ENCODE data around the gene TIMM9.
A peak's percentile ranks its signal among the peaks of the same experiment; 100 is the strongest.
"Not testable (repeated sequence)": the region's sequence is repeated elsewhere in the genome, so short reads cannot be mapped to it uniquely, and the experiment has no call there.

The TIMM9 gene, protein sequence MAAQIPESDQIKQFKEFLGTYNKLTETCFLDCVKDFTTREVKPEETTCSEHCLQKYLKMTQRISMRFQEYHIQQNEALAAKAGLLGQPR

GRCh38 chr14:58427281-58428117 lies at the start of gene TIMM9, which contains the start of gene KIAA0586:
Gene TIMM9, minus strand, starts transcription at chr14:58427531. Its CDS starts 15,586 bp downstream, at chr14:58411945.
Gene KIAA0586, plus strand, starts transcription at chr14:58427719. Its CDS starts 546 bp downstream, at chr14:58428265.
- peak; percentile 98 for DNase-seq (ENCODE audit: low read depth)

DNA sequence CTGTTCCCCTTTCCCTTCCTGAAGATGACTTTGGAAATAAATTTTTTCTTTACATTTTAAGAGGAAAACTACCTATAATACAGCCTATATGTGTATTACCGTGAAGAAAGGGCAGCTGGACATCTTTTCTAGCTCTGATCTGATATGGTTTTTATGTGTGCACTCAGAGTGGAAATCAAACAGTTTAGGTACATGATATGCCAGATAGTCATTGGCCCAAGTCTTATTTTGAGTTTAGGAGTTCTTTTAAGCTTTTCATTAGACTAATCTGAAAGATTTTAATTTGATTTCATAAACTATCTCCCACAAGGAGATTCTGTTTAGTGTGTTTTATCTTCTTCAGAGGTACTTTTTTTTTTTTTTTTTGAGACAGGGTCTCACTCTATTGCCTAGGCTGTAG lies 49.0 kb upstream of the TIMM9 start:
- no peak for DNase-seq (ENCODE audit: low read depth)

GRCh38 chr14:58469309-58469708 lies 42.0 kb upstream of the TIMM9 start:
- DNase-seq (ENCODE audit: low read depth), result no peak

GRCh38 chr14:58467575-58467974 lies 40.2 kb upstream of the TIMM9 start:
- no peak for DNase-seq (ENCODE audit: low read depth)

DNA sequence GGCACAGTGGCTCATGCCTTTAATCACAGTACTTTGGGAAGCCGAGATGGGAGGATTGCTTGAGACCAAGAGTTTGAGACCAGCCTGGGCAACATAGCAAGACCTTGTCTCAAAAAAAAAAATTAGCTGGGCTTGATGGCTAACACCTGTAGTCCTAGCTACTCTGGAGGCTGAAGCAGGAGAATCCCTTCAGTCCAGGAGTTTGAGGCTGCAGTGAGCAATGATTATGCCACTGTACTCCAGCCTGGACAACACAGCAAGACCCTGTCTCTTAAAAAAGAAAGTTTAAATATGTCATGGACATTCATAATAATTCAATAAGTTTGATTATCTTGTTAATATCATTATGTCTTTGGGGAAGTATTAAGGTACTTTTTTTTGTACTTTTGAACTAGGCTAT lies 39.1 kb upstream of the TIMM9 start:
- no peak for DNase-seq (ENCODE audit: low read depth)

GRCh38 chr14:58465421-58465820 lies 38.1 kb upstream of the TIMM9 start:
- peak; percentile 76 for DNase-seq (ENCODE audit: low read depth)

GRCh38 chr14:58464652-58465051 lies 37.3 kb upstream of the TIMM9 start:
- no peak for DNase-seq (ENCODE audit: low read depth)

- no peak for DNase-seq (ENCODE audit: low read depth)
Measured at GRCh38 chr14:58463147-58463546, 35.8 kb upstream of the TIMM9 start.

DNA sequence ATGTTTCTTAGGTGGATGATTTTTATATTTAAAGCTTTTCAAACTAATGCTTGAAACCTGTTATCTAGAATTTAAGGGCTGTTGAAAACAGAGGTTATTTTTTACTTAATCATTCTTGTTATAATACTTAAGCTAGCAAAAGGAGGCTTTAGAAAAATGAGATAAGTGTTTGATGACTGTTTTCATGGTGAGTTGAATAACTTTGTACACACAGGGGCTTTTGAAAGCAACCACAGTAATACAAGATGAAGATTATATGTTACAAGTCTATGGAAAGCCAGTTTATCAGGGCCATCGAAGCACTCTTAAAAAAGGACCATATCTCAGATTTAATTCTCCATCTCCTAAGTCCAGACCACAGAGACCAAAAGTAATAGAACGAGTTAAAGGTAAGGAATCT lies 33.4 kb upstream of the TIMM9 start:
- no peak for DNase-seq (ENCODE audit: low read depth)

GRCh38 chr14:58455593-58456265 lies 28.4 kb upstream of the TIMM9 start:
- peak; percentile 23 for DNase-seq (ENCODE audit: low read depth)

DNA sequence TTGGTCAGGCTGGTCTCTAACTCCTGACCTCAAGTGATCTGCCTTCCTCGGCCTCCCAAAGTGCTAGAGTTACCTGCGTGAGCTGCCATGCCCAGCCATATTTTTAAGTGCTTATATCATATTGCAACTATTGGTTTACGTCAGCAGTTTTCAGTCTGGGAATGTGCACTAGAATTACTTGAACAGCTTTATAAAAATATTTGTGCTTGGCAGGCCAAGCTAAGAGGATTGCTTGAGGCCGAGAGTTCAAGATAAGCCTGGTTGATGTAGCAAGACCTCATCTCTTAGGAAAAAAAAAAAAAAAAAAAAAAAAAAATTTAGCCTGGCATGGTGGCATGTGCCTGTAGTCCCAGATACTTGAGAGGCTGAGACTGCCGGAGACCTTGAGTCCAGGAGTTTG lies 17.3 kb upstream of the TIMM9 start:
- no peak for DNase-seq (ENCODE audit: low read depth)

- no peak for DNase-seq (ENCODE audit: low read depth)
Measured at GRCh38 chr14:58439476-58439875, 12.1 kb upstream of the TIMM9 start.

GRCh38 chr14:58430156-58430555 lies 2.8 kb upstream of the TIMM9 start:
- peak; percentile 81 for DNase-seq (ENCODE audit: low read depth)

GRCh38 chr14:58428118-58428683 lies 870 bp upstream of the TIMM9 start:
- peak; percentile 68 for DNase-seq (ENCODE audit: low read depth)

DNA sequence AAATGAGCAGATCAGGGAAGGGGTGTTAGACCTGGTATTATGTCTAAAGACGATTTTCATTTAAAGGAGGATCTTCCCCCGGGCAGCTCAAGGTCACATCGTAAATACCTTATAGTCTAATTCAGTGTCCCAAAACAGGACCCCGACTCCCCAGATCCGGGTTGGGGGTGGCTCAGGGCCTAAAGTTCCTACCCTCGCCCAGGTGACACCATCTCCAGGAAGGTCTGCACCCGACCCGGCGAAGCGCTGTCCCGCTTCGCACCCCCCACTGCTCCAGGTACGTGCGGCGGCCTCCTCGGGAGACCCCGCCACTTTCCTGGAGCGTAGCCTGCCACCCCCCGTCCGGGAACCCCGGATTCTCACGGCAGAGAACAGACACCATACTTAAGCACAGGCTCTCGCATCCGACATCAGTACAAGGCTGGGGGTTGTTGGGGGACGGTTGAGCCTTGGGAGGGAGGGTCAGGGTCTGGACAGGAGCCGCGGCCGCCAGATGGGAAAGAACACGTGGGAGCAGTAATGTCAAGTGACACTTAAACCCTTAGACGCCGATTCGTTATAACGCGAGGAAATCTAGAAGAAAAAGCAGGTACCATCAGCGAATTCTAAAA lies 556 bp downstream of the TIMM9 start:
- peak; percentile 56 for DNase-seq (ENCODE audit: low read depth)

- not testable (repeated sequence) for DNase-seq (ENCODE audit: low read depth)
Measured at GRCh38 chr14:58416934-58417333, 10.4 kb downstream of the TIMM9 start.

DNA sequence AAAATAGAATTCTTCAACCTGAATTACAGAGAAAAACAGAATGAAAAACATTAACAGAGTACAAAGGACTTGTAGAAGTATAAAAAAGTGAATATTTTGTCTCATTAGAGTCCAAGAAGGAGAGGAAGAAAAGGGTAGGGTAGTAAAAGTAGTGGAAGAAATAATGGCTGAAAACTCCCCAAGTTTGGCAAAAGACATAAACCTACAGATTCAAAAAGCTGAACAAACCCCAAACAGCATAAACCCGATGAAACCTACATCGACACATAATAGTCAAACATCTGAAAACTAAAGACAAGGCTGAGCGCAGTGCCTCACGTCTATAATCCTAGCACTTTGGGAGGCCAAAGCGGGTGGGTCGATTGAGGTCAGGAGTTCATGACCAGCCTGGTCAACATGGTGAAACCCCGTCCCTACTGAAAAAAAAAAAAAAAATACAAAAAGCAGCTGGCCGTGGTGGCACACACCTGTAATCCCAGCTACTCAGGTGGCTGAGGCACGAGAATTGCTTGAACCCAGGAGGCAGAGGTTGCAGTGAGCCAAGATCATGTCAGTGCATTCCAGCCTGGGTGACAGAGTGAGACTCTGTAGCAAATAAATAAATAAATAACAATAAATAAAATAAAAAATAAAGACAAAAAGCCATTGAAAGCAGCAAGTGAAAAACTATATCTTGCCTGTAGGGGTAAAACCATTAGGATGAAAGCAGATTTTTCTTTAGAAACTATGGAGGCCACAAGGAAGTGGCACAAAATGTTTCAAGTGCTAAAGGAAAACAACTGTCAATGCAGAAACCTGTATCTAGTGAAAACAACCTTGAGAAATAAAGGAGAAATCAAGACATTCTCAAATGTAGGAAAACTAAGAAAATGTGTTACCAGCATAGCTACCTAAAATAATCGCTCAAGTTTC lies 11.4 kb downstream of the TIMM9 start:
- no peak for DNase-seq (ENCODE audit: low read depth)

DNA sequence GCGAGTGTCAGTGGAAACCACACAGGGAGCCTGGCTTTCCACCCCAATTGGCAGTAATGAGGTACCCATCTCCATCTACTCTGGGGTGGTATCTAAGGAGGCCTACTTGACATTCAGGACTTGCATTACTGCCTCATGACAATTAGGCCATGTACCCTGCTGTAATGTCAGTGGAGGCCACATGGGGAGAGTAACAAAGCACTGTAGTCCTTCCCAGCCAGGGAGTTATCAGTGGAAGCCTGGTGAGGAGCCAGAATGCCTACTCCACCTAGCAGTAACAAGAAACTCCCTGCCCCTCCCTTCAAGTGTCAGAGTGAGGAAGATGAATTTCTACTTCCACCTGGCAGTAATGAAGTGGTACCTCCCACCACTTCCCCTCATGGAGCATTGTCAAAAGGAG lies 12.5 kb downstream of the TIMM9 start:
- peak; percentile 9 for DNase-seq (ENCODE audit: low read depth)

DNA sequence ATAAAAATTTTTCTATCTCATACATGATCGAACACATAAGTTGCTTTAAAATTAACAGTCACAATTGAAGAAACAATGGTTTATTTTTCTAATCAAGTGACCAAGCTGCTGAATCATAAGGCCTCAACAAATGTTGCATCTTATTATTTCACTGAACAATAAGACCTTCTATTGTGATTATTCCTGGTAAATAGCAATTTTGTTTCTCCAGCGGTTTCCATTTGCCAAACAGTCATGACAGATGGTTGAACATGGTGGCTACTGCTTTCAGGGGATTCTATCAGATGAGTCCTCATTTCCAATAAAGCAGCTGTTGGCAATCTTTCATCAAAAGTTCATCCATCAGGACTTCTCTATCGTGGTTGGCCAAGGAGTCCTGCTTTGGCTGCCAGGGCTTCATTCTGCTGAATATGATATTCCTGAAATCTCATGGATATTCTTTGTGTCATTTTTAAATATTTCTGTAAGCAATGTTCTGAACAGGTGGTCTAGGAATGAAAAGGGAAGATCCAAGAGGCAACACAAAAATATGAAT lies 18.6 kb downstream of the TIMM9 start:
- no peak for DNase-seq (ENCODE audit: low read depth)

GRCh38 chr14:58401587-58401986 lies 25.7 kb downstream of the TIMM9 start:
- no peak for DNase-seq (ENCODE audit: low read depth)

DNA sequence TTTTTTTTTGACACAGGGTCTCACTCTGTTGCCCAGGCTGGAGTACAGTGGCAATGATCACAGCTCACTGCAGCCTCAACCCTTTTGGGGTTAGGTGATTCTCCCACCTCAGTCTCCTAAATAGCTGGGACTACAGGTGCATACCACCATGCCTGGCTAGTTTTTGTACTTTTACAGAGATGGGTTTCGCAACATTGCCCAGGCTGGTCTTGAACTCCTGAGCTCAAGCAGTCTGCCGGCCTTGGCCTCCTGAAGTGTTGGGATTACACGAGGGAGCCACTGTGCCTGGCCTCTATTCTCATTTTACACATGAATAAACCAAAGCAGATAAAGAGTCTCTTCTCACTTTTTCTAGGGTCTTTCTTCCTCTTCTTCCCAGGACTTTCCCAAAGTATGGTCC lies 28.4 kb downstream of the TIMM9 start:
- DNase-seq (ENCODE audit: low read depth), result no peak
